NCI-H69 (cell line): ENCODE data around the gene ERCC1.
"Not testable (repeated sequence)": the region's sequence is repeated elsewhere in the genome, so short reads cannot be mapped to it uniquely, and the experiment has no call there.

ENCODE experiments used
- DNase-seq: peaks from one replicate; lab custom pipeline; 2025; lab: John Stamatoyannopoulos, UW

The ERCC1 gene

GRCh38 chr19:45455707-45456499 lies 32.2 kb upstream of the ERCC1 start:
- DNase-seq = peak; percentile 85

GRCh38 chr19:45451850-45452387 lies 28.2 kb upstream of the ERCC1 start:
- DNase-seq = no peak

DNA sequence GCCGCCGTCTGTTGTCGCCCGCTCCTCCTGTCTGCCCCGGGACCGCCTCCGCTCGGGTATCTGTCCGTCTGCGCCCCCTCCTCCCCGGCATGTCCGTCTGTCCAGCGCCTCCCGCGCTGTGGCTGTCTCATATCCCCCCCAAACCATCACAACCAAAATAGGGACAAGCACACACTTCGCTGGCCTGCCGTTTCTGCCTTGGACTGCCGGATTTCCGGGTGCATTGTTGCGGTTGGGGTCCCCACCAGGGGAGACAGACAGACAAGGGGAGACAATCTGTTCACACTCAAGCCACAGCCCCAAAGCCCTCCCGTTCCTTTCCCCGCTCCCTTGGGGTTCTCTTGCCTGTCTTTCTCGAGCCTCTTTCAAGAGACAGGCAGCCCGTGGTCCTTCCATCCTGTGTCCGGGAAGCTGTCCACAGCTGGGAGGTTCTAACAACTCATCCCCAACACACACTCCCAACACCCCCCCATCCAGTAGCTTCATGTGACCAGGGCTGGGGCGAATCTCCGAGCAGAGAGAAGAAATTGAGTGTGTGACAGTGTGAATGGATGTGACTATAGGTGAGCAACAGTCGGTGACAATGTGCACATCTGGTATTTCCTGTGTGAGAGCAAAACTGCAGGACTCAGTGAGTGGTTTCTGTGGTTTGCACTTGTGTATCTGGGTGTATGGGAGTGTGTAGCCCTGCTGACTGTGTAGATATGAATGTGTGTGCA lies 27.6 kb upstream of the ERCC1 start:
- DNase-seq = peak; percentile 51

DNA sequence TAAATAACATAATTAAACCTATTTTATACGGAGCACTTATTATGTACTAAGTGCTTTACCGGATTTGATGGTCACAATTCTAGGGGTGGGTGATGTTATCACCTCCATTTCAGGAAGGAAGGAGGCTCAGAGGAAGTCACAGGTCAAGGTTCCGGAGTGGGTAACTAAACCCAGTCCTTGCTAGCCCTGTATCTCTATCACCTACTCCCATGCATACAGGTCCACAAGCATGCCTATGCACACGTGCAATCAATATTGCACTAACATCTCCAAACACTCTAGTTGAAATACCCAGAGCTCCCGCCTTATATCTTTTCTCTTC lies 26.3 kb upstream of the ERCC1 start:
- no peak for DNase-seq

DNA sequence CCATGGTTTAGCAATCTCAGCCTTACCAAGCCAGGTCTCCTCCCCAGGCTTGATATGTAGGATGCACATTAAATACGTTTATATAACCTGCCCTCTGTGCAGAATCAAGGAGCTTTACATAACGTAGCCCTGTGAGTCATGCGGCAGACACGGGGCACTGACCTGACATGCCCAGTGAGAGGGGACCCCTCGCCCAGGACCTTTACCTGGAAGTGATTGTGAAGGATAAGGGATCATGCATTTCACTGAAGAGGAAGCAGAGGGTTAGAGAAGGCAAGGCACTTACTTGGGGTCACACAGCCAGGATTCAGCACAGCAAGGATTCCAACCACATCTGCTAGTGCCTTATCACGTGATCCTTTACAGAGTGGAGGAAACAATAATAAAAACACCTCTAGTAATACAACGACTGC lies 25.2 kb upstream of the ERCC1 start:
- no peak for DNase-seq

- no peak for DNase-seq
These were observed 24.7 kb upstream of the ERCC1 start for GRCh38 chr19:45448425-45448756.

- DNase-seq = no peak
These were observed 23.2 kb upstream of the ERCC1 start for GRCh38 chr19:45446944-45447343.

DNA sequence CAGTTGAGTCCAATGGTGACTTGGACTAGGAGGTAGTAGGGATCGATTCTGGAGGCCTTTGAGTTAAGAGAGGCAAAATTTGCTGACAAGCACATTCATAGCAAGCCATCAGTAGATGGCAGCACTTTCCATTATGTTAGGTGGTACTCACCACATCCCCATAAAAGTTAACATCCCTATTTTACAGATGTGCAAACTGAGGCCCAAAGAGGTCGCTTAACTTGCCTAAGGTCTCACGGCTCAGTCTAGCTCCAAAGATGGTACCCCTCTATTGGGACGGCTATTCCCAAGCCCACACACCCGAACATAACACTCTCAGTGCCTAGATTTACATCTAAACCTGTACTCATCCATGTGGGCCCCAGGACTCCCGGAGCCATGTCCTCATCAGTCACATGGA lies 22.6 kb upstream of the ERCC1 start:
- peak; percentile 61 for DNase-seq

DNA sequence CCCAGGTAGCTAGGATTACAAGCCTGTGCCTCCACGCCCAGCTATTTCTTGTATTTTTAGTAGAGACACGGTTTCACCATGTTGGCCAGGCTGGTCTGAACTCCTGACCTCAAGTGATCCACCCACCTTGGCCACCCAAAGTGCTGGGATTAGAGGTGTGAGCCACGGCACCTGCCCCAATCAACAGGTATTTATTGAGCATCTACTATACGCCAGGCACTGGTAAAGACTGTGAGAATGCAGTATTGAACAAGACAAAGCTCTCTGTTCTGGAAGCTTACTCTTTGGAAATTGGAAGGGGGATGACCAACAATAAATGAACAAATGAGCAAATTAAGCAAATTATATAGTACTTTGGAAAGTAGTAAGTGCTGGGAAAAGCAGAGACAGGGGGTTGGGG lies 21.4 kb upstream of the ERCC1 start:
- no peak for DNase-seq

DNA sequence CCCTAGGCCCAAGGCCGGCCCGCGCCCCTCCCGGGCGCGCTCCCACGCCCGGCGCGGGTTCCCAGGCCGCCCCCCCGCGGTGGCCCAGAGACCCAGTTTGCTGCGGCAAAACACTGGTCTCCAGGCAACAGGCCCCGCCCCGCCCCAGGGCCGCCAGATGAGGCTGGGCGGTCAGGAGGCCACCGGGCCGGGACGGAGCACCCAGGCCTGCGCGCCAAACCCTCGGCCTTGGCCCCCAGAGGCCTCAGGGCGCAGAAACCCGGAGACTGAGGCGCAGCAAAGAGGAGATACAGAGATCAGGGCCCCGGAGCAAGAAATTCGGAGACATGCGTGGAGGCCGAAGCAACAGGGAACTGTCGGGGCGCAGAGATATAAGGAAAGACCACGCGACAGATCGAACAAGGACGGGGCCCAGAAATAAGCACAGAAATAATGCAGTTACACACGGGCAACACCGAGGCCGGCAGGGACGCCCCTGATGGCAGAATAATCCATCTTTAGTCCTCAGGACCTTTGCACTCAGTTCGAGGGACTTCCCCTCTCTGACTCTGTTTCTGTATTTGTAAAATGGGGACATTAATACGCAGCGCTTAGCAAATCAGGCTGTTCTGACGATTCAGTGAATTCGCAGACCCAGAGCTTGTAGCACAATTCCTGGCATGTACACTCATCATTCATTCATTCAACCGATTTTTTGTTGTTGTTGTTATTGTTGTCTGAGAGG lies 20.8 kb upstream of the ERCC1 start:
- DNase-seq = peak; percentile 80

- DNase-seq = peak; percentile 85
These were observed 20.0 kb upstream of the ERCC1 start for GRCh38 chr19:45443462-45444317.

GRCh38 chr19:45442778-45443461 lies 19.2 kb upstream of the ERCC1 start:
- peak; percentile 65 for DNase-seq

DNA sequence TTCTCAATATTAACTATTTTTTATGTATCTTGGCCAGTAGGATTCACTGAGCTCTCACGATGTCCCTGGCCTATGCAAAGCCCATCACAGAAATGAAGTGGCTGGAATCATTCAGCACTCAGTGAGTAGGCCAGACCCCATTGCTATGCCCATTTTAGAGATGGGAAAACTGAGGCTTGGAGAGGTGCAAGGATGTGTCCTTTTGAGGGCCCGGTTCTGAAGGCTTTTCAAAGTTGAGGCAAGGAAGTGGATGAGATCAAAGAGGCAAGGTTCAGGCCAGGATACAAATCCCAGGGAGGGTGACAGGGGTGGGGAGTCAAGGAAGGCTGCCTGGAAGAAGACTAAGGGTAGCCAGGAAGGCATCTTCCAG lies 18.7 kb upstream of the ERCC1 start:
- no peak for DNase-seq

- DNase-seq = peak; percentile 36
These were observed 17.3 kb upstream of the ERCC1 start for GRCh38 chr19:45440873-45441654.

DNA sequence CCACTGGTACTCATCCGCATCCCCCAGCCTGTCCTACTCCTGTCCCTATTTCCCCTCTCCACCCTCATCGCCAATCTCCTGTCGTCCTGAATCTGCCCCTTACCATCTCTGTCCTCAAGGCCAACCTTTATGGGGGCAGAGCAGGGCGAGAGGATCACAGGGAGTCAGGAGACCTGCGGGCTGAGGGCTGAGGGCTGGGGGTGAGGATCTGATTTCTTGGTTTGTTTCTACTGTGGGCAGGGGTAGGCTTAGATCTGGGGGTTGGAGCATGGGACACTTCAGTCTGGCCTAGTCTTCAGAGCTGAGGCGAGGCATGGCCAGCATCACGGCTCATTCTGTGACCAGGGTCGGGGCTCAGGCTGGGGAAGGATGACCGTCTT lies 16.5 kb upstream of the ERCC1 start:
- DNase-seq = no peak

GRCh38 chr19:45439569-45440258 lies 16.0 kb upstream of the ERCC1 start:
- DNase-seq = peak; percentile 90

DNA sequence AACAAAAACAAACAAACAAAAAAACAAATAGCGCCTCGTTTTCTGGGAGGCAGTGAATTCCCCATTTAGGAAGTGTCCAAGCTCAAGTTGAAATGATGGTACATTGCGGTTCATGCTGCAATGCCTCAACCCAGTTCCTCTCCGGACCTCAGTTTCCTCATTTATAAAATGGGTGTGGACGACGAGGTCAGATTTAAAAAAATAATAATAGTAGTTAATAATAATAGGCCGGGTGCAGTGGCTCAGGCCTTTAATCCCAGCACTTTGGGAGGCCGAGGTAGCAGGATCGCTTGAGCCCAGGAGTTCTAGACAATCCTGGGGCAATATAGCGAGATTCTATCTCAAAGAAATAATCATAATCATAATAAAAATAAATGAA lies 15.5 kb upstream of the ERCC1 start:
- no peak for DNase-seq

- DNase-seq = no peak
These were observed 13.6 kb upstream of the ERCC1 start for GRCh38 chr19:45437328-45437727.

DNA sequence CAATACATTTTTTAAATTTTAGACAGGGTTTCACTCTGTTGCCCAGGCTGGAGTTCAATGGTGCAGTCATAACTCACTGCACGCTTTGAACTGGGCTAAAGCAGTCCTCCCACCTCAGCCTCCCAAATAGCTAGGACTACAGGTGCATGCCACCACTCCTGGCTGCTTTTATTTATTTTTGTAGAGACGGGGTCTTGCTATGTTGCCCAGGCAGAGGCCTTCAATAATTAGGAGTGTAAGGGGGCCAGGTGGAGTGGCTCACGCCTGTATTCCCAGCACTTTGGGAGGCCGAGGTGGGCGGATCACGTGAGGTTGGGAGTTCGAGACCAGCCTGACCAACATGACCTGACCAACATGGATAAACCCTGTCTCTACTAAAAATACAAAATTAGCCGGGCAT lies 8.8 kb upstream of the ERCC1 start:
- not testable (repeated sequence) for DNase-seq

GRCh38 chr19:45431008-45431407 lies 7.3 kb upstream of the ERCC1 start:
- DNase-seq = not testable (repeated sequence)
